Ovary (tissue), 9 donors: ENCODE data around the gene ANKFN1. TPM values are rescaled to one million over a fixed set of nuclear protein-coding genes. Genes with fewer than 3 reads are reported as not detected.

ENCODE experiments used
- DNase-seq, 5 donors: peaks; one replicate each; pipeline ENCODE4 v3.0.0-alpha.2; 2019 to 2020
- H3K27ac ChIP-seq, 2 donors: fragments of 200-600 bp; one replicate each; pipeline versions ENCODE4 v1.5.1 to v1.8.0; 2019 to 2022
- H3K27me3 ChIP-seq: fragments of 200-600 bp; one replicate; pipeline ENCODE4 v1.8.0; 2022
- H3K36me3 ChIP-seq: fragments of 200-600 bp; sonication (generic); one replicate; pipeline ENCODE4 v1.5.1; 2019
- H3K4me1 ChIP-seq: one replicate; pipeline ENCODE4 v1.8.1; 2013; ENCODE audit warnings: mild to moderate bottlenecking, moderate library complexity; ENCODE audit not compliant: insufficient read depth
- H3K4me3 ChIP-seq: fragments of 200-600 bp; sonication (generic); one replicate; pipeline ENCODE4 v1.5.1; 2017
- H3K9me3 ChIP-seq, 2 donors: fragments of 200-600 bp in 1 of 2; sonication (generic) in 1 of 2; one replicate each; pipeline versions ENCODE4 v1.5.1 to v1.8.1; 2013 to 2019; ENCODE audit warnings: mild to moderate bottlenecking in 1 of 2, moderate library complexity in 1 of 2
- EP300 ChIP-seq: sonication (generic); formaldehyde crosslinking; IDR thresholded peaks from one replicate; pipeline ENCODE4 v1.6.1; 2017; ENCODE audit warnings: antibody characterized with exemption
- POLR2A ChIP-seq: fragments of 450-650 bp; IDR thresholded peaks from one replicate; pipeline ENCODE4 v1.6.1; 2017; ENCODE audit warnings: antibody characterized with exemption, mild to moderate bottlenecking, moderate library complexity
- WGBS, 3 donors: extraction: QIAGEN DNeasy Blood & Tissue Kit in 1 of 3; methylation state at CpG; one replicate each; pipeline versions ENCODE4 v1.1.5 to v1.1.7; 2013 to 2017; 5-methylcytosine and 5-hydroxymethylcytosine counted together
- intact Hi-C, 4 donors: fragments of 100-400 bp; cut with DNase I; formaldehyde crosslinking; loops; one replicate each; pipeline versions ENCODE4 v1.11.0 to v1.15.1; 2022 to 2023
- polyA plus RNA-seq, 2 donors: library from polyadenylated mRNA; stranded (reverse); fragments of 200-250 nt in 1 of 2; fragments of 350-450 nt in 1 of 2; fragmentation: Illumina TruSeq in 1 of 2; extraction: RNeasy Lipid Tissue Mini Kit (QIAGEN cat#74804) in 1 of 2; gene quantifications; one replicate each; pipeline ENCODE4 v1.2.3, GENCODE V29; 2013 to 2014
- total RNA-seq, 7 donors: library from RNA; depleted of rRNA in 2 of 7; stranded (reverse); fragments of >200 nt in 2 of 7; fragmentation: NEBNext Ultra II Directional in 3 of 7; extraction: Animal tissue kit (Norgen Biotek cat#: 25700) in 3 of 7; gene quantifications; one replicate each; pipeline versions ENCODE4 v1.1.0 to v1.2.4, GENCODE V29; 2016 to 2023
- TF ChIP-seq, protein P1 (sequence below), 3 donors: fragments of 450-650 bp in 2 of 3; fragments of 200-600 bp in 1 of 3; IDR thresholded peaks; one replicate each; pipeline versions ENCODE4 v1.5.1 to v1.8.0; 2016 to 2022; ENCODE audit warnings: antibody characterized with exemption in 3 of 3, mild to moderate bottlenecking in 1 of 3
- donor health status: DM: no; HTN: no; CAD: no; lungs with moderate emphysema.
- donor health status: DM: no; HTN: no; CAD: no.
- donor health status: Bipolar disorder and iron deficiency.
- donor health status: DM: yes; HTN: yes; CAD: no.
- donor health status: DM: no; HTN: no; CAD: no.
- donor health status: DM: yes; HTN: yes; CAD: no.

ANKFN1 gene
- total and polyA plus RNA-seq, 9 donors, result 0.02 to 4.4 (median 0.54) TPM; not detected in 3

DNA sequence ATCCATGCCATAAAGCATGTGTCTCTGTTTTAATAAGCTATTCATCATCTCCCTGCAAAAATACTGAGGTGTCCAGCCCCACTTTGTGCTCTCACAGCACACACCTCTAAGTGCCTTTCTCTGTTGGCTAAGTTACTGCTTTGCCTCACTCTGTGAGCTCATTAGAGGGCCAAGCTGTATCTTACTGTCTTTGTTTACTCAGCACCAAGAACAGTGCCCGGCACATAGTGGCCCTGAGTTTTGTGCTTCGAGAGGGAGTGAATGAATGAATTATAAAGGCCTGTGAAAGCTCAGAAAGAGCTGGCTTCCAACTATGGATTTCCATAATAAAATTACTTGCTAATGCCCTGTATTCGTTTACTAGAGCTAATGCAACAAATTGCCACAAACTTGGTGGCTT, 390.0 kb downstream of the ANKFN1 start:
- Histone ChIP-seq H3K4me1 (no peaks in the 10 kb centered on the region), H3K27me3 (no peaks in the 10 kb centered on the region), H3K4me3 (no peak overlapping the region), H3K36me3 (no peaks in the 10 kb centered on the region), H3K9me3 (no peaks in the 10 kb centered on the region), H3K27ac (no peak overlapping the region)
- TF ChIP-seq POLR2A, result no peak
- no peak for TF ChIP-seq EP300
- TF ChIP-seq, protein P1, sequence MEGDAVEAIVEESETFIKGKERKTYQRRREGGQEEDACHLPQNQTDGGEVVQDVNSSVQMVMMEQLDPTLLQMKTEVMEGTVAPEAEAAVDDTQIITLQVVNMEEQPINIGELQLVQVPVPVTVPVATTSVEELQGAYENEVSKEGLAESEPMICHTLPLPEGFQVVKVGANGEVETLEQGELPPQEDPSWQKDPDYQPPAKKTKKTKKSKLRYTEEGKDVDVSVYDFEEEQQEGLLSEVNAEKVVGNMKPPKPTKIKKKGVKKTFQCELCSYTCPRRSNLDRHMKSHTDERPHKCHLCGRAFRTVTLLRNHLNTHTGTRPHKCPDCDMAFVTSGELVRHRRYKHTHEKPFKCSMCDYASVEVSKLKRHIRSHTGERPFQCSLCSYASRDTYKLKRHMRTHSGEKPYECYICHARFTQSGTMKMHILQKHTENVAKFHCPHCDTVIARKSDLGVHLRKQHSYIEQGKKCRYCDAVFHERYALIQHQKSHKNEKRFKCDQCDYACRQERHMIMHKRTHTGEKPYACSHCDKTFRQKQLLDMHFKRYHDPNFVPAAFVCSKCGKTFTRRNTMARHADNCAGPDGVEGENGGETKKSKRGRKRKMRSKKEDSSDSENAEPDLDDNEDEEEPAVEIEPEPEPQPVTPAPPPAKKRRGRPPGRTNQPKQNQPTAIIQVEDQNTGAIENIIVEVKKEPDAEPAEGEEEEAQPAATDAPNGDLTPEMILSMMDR (IDR thresholded peaks at IDR 0.05), result no peak
- intact Hi-C loops, result no loop called here
- 31 to 38% (median 32%) methylated on average over 3 of the region's 3 CpGs for WGBS, 3 donors
- no peak for DNase-seq

DNA sequence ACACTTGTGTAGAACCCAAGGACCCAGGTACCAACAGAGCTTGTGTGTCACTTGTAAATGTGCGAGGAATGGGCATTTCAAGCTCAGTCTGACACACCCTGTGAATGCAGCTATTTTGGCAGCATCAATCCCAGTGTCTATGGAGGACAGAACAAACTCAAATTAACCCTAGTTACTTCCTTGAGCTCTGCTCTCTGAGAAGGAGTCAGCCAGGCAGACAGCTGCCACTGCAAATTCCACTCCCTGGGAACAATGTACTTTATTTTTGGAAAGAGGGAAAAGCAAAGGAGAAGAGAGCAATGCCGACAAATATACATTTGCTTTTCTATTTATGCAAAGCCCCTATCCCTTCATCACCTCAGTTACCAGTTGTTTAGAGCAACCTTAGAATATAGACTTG, 391.8 kb downstream of the ANKFN1 start:
- intact Hi-C loops, result no loop called here
- Histone ChIP-seq H3K27me3 (no peaks in the 10 kb centered on the region), H3K4me1 (no peaks in the 10 kb centered on the region), H3K9me3 (no peaks in the 10 kb centered on the region), H3K27ac (no peak overlapping the region), H3K36me3 (no peaks in the 10 kb centered on the region), H3K4me3 (no peak overlapping the region)
- 52 to 66% (median 61%) methylated on average over 2 of the region's 2 CpGs for WGBS, 3 donors
- no peak for DNase-seq
- TF ChIP-seq, protein P1 (IDR thresholded peaks at IDR 0.05), result no peak
- TF ChIP-seq POLR2A (no peak), EP300 (no peak)

DNA sequence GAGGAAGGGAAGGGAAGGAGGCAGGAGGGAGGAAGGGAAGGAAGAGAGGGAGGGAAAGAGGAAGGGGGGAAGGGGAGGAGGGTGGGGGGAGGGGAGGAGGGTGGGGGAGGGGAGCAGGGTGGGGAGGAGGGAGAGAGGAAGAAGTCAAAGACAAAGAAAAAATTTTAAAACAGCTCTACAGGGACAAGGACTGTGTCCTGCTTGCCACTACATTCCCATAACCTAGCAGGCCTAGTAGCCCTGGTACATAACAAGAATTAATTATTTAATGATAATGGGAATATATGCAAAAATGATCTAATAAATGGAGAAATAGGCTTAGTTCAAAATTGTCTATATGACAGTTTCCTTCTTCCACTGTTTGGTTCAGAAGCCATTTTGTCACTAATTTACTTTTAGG, 392.7 kb downstream of the ANKFN1 start:
- DNase-seq, result no peak
- intact Hi-C loops, result no loop called here
- Histone ChIP-seq H3K27ac (no peak overlapping the region), H3K36me3 (no peaks in the 10 kb centered on the region), H3K9me3 (no peaks in the 10 kb centered on the region), H3K4me1 (no peaks in the 10 kb centered on the region), H3K27me3 (no peaks in the 10 kb centered on the region), H3K4me3 (no peak overlapping the region)
- TF ChIP-seq, protein P1 (IDR thresholded peaks at IDR 0.05), result no peak
- TF ChIP-seq EP300 (no peak), POLR2A (no peak)

DNA sequence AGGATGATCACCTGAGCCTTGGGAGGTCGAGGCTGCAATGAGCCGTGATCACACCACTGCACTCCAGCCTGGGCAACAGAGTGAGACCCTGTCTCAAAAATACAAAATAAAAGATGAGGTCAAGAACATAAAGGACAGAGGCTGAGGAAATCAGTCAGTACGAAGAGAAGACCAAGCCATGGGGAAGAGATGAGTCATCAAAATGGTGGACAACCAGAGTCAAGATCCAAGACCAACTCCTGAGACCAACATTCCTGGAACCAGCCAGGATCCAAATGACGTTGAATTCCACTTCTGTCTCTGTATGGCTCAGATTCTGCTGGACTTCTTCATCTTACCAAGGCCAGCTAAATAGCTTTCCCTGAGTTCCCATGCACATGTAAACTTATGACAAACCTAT, 395.4 kb downstream of the ANKFN1 start:
- TF ChIP-seq, protein P1 (IDR thresholded peaks at IDR 0.05), result no peak
- TF ChIP-seq POLR2A, result no peak
- TF ChIP-seq EP300, result no peak
- intact Hi-C loops, result no loop called here
- DNase-seq, result no peak
- H3K27ac ChIP-seq, result no peak overlapping the region
- 82 to 84% (median 82%) methylated on average over 4 of the region's 4 CpGs for WGBS, 3 donors
- H3K36me3 ChIP-seq, result no peaks in the 10 kb centered on the region
- H3K4me3 ChIP-seq, result no peak overlapping the region
- no peaks in the 10 kb centered on the region for H3K27me3 ChIP-seq
- no peaks in the 10 kb centered on the region for H3K4me1 ChIP-seq
- no peaks in the 10 kb centered on the region for H3K9me3 ChIP-seq

DNA sequence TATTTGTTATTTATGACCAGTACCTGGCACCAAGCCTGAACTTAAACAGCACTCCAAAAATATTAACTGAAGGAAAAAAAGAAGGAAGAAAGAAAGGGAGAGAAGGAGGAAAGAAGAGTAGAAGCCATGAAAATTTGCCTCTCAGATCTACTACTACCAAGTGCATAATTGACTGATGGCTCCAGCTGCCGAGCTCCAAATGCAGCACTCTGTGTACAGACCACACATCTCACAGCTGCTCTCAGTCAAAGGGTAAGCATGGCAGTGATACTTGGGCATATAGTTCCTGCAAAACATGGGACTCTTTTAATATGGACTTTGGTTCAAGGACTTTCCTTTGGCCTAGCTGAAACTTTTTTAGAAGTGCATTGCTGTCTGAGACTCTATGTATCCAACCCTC, 396.2 kb downstream of the ANKFN1 start:
- H3K4me1 ChIP-seq, result no peaks in the 10 kb centered on the region
- H3K36me3 ChIP-seq, result no peaks in the 10 kb centered on the region
- intact Hi-C loops, result no loop called here
- no peaks in the 10 kb centered on the region for H3K27me3 ChIP-seq
- no peak overlapping the region for H3K27ac ChIP-seq
- 42 to 59% (median 43%) methylated on average over 1 of the region's 1 CpG for WGBS, 3 donors
- no peak for DNase-seq
- TF ChIP-seq POLR2A, result no peak
- TF ChIP-seq EP300, result no peak
- TF ChIP-seq, protein P1 (IDR thresholded peaks at IDR 0.05), result no peak
- H3K9me3 ChIP-seq, result no peaks in the 10 kb centered on the region
- H3K4me3 ChIP-seq, result no peak overlapping the region
